Mucosa of rectum (tissue), 2 donors: ENCODE data around the gene DTX1.
"Not testable (repeated sequence)": the region's sequence is repeated elsewhere in the genome, so short reads cannot be mapped to it uniquely, and the experiment has no call there.

Experiments
- H3K27ac ChIP-seq, 2 donors: one replicate each; pipeline ENCODE4 v1.7.0; 2013; ENCODE audit warnings: inconsistent platforms in 2 of 2, low read depth in 2 of 2, low read length in 2 of 2
- H3K27me3 ChIP-seq, 2 donors: one replicate each; pipeline ENCODE4 v1.7.0; 2013; ENCODE audit warnings: low read length in 2 of 2; ENCODE audit not compliant: control insufficient read depth in 2 of 2, insufficient read depth in 2 of 2
- H3K36me3 ChIP-seq, 2 donors: one replicate each; pipeline ENCODE4 v1.7.0; 2013; ENCODE audit warnings: low read length in 2 of 2; ENCODE audit not compliant: control insufficient read depth in 2 of 2, insufficient read depth in 2 of 2
- H3K4me1 ChIP-seq, 2 donors: one replicate each; pipeline ENCODE4 v1.7.0; 2013; ENCODE audit warnings: low read length in 2 of 2, mild to moderate bottlenecking in 1 of 2; ENCODE audit not compliant: control insufficient read depth in 2 of 2, insufficient read depth in 2 of 2
- H3K4me3 ChIP-seq, 2 donors: one replicate each; pipeline ENCODE4 v1.7.0; 2013; ENCODE audit warnings: low read length in 2 of 2
- H3K9ac ChIP-seq, 2 donors: one replicate each; pipeline ENCODE4 v1.7.0; 2013; ENCODE audit warnings: low read length in 2 of 2, low read depth in 1 of 2, mild to moderate bottlenecking in 1 of 2
- H3K9me3 ChIP-seq, 2 donors: one replicate each; pipeline ENCODE4 v1.7.0; 2013; ENCODE audit warnings: low read length in 2 of 2; ENCODE audit not compliant: control insufficient read depth in 2 of 2
- donor health status: healthy.
- donor health status: Normal muscosa, but diverticular disease.

Gene DTX1

DNA sequence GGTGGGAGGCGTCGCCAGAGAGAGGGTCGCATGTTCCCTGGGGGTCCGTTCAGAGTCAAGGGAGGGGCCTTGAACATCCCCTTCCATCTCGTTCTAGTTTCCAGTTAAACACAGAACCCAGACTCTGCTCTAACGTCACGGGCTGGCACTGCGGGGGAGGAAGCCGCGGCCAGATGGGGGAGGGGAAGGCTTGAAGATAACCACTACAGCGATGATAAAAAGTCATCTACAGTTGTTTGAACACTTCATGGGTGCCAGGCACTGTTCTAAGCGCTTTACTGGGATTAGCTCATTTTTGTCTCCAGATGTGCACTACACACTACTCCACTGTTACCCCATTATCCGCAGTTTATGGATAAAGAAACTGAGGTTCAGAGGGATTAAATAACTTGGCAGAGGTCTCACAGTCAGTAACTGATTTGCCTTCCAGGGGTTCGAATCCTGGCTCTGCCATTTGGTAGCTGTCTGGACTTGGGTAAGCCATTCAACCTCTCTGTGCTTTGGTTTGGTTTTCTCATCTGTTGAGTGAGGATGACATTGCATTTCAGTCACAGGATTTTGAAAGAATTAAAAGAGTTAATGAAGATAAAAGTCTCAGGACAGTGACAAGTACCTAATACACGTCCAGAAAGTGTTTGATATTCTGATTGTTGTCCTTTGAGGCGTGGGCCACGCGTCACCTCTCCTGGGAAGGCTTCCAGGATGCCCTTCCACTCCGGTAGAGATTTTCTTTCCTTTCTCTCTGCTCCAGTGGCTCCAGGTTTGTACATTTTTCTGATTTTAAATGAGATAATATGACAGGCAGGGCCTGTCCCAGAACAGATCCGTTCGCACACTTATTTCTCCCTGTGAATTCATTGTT lies 79.8 kb downstream of the DTX1 start:
- Histone ChIP-seq H3K4me3 (peak overlapping the region; percentile 29 to 38), H3K27ac (peak overlapping the region; percentile 83 to 87), H3K4me1 (peaks cover 9 to 19% of the 10 kb centered on the region in 2 donors), H3K36me3 (no peaks in the 10 kb centered on the region), H3K27me3 (no peaks in the 10 kb centered on the region), H3K9me3 (no peaks in the 10 kb centered on the region), H3K9ac (peak overlapping the region; percentile 41 to 55)

GRCh38 chr12:113136990-113137511 lies 80.5 kb downstream of the DTX1 start:
- no peaks in the 10 kb centered on the region for H3K36me3 ChIP-seq
- no peaks in the 10 kb centered on the region for H3K9me3 ChIP-seq
- peaks cover 12 to 23% of the 10 kb centered on the region in 2 donors for H3K4me1 ChIP-seq
- H3K27ac ChIP-seq = peak overlapping the region; percentile 83 to 87
- H3K27me3 ChIP-seq = no peaks in the 10 kb centered on the region
- H3K9ac ChIP-seq = no peak overlapping the region
- H3K4me3 ChIP-seq = peak overlapping the region in 1 of 2 donors; percentile 38

- Histone ChIP-seq H3K9me3 (no peaks in the 10 kb centered on the region), H3K27ac (no peak overlapping the region), H3K4me1 (peaks cover 20 to 25% of the 10 kb centered on the region in 2 donors), H3K9ac (no peak overlapping the region), H3K27me3 (no peaks in the 10 kb centered on the region), H3K4me3 (no peak overlapping the region), H3K36me3 (no peaks in the 10 kb centered on the region)
Measured at GRCh38 chr12:113137861-113138783, 81.6 kb downstream of the DTX1 start.

DNA sequence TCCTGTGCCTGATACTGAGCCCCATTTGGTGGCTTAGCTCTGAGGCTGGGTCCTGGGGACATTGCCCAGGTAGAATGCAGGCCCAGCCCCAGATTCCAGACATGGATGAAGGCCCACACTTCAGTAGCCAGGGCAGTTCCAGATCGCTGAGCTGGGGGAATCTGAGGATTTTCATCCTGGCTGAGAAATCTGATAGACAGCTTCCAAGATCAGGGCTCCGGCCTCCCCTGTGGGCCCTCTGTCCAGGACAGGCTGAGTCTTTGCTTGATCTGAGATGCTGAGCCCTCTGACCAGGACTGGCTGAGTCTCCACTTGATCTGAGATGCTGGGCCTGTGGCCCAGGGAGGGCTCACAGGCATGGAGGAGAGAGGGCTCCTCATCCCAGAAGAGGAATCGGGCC lies 82.3 kb downstream of the DTX1 start:
- no peak overlapping the region for H3K9ac ChIP-seq
- H3K27me3 ChIP-seq = no peaks in the 10 kb centered on the region
- no peaks in the 10 kb centered on the region for H3K9me3 ChIP-seq
- no peaks in the 10 kb centered on the region for H3K36me3 ChIP-seq
- peaks cover 20 to 25% of the 10 kb centered on the region in 2 donors for H3K4me1 ChIP-seq
- H3K27ac ChIP-seq = no peak overlapping the region
- no peak overlapping the region for H3K4me3 ChIP-seq

DNA sequence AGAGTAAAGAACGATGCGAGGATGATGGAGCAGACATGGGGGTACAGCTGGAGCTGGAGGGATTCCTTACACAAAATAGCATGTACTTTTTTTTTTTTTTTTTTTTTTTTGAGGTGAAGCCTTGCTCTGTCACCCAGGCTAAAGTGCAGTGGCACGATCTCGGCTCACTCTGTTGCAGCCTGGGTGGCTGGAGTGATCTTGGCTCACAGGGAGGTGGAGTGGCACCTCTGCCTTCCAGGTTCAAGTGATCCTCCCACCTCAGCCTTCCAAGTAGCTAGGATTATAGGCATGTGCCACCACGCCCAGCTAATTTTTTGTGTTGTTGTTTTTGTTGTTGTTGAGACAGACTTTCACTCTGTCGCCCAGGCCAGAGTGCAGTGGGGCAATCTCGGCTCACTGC lies 84.2 kb downstream of the DTX1 start:
- Histone ChIP-seq H3K4me1 (peaks cover 20% of the 10 kb centered on the region in 2 donors), H3K27me3 (no peaks in the 10 kb centered on the region), H3K4me3 (no peak overlapping the region), H3K27ac (no peak overlapping the region), H3K9me3 (no peaks in the 10 kb centered on the region), H3K9ac (no peak overlapping the region), H3K36me3 (no peaks in the 10 kb centered on the region)

GRCh38 chr12:113141716-113142115 lies 85.2 kb downstream of the DTX1 start:
- H3K9ac ChIP-seq = peak overlapping the region in 1 of 2 donors; percentile 37
- not testable (repeated sequence) for H3K4me3 ChIP-seq, H3K27me3 ChIP-seq, H3K36me3 ChIP-seq, H3K9me3 ChIP-seq
- peak overlapping the region; percentile 52 to 75 for H3K27ac ChIP-seq
- peaks cover 11% of the 10 kb centered on the region in 2 donors for H3K4me1 ChIP-seq

GRCh38 chr12:113142173-113142885 lies 85.8 kb downstream of the DTX1 start:
- Histone ChIP-seq H3K4me1 (peaks cover 6 to 11% of the 10 kb centered on the region in 2 donors), H3K27me3 (no peaks in the 10 kb centered on the region), H3K9ac (peak overlapping the region in 1 of 2 donors; percentile 37), H3K36me3 (no peaks in the 10 kb centered on the region), H3K9me3 (no peaks in the 10 kb centered on the region), H3K4me3 (no peak overlapping the region), H3K27ac (peak overlapping the region; percentile 52 to 75)

GRCh38 chr12:113142886-113143332 lies 86.4 kb downstream of the DTX1 start:
- peak overlapping the region; percentile 52 to 75 for H3K27ac ChIP-seq
- no peak overlapping the region for H3K9ac ChIP-seq
- no peaks in the 10 kb centered on the region for H3K9me3 ChIP-seq
- H3K4me1 ChIP-seq = peaks cover 6 to 11% of the 10 kb centered on the region in 2 donors
- H3K27me3 ChIP-seq = no peaks in the 10 kb centered on the region
- no peak overlapping the region for H3K4me3 ChIP-seq
- no peaks in the 10 kb centered on the region for H3K36me3 ChIP-seq

DNA sequence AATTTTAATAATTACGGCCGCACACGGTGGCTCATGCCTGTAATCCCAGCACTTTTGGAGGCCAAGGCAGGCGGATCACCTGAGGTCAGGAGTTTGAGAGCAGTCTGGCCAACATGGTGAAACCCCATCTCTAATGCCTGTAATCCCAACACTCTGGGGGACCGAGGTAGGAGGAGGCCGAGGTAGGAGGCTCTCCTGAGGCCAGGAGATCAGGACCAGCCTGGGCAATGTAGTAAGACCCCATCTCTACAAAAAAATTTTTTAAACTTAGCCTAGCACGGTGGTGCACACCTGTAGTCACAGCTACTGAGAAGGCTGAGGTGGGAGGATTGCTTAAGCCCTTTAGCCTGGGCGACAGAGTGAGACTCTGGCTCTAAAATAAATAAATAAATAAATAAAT lies 87.4 kb downstream of the DTX1 start:
- no peak overlapping the region for H3K4me3 ChIP-seq
- H3K9ac ChIP-seq = no peak overlapping the region
- no peaks in the 10 kb centered on the region for H3K27me3 ChIP-seq

More for the DNA sequence above, 87.4 kb downstream of the DTX1 start:
- H3K27ac ChIP-seq = no peak overlapping the region
- peaks cover 6 to 11% of the 10 kb centered on the region in 2 donors for H3K4me1 ChIP-seq
- no peaks in the 10 kb centered on the region for H3K36me3 ChIP-seq
- no peaks in the 10 kb centered on the region for H3K9me3 ChIP-seq
